Gastrocnemius medialis (tissue), 4 donors: ENCODE results near the gene MADD.

Experiments used
- POLR2A ChIP-seq, 2 donors: fragments of 450-650 bp; IDR thresholded peaks; one replicate each; pipeline ENCODE4 v1.6.1; 2017; ENCODE audit warnings: antibody characterized with exemption in 2 of 2, mild to moderate bottlenecking in 2 of 2, moderate library complexity in 2 of 2
- TF ChIP-seq, protein P1 (sequence below), 5 experiments: fragments of 450-650 bp in 3 of 5; fragments of 200-600 bp in 2 of 5; sonication (generic) in 2 of 5; IDR thresholded peaks in 4 of 5; conservative IDR thresholded peaks in 1 of 5; 1 replicate in 4 of 5; 2 replicates in 1 of 5; pipeline ENCODE4 v1.5.1; 2016 to 2019; ENCODE audit warnings: antibody characterized with exemption in 5 of 5, mild to moderate bottlenecking in 3 of 5, moderate library complexity in 3 of 5

DNA sequence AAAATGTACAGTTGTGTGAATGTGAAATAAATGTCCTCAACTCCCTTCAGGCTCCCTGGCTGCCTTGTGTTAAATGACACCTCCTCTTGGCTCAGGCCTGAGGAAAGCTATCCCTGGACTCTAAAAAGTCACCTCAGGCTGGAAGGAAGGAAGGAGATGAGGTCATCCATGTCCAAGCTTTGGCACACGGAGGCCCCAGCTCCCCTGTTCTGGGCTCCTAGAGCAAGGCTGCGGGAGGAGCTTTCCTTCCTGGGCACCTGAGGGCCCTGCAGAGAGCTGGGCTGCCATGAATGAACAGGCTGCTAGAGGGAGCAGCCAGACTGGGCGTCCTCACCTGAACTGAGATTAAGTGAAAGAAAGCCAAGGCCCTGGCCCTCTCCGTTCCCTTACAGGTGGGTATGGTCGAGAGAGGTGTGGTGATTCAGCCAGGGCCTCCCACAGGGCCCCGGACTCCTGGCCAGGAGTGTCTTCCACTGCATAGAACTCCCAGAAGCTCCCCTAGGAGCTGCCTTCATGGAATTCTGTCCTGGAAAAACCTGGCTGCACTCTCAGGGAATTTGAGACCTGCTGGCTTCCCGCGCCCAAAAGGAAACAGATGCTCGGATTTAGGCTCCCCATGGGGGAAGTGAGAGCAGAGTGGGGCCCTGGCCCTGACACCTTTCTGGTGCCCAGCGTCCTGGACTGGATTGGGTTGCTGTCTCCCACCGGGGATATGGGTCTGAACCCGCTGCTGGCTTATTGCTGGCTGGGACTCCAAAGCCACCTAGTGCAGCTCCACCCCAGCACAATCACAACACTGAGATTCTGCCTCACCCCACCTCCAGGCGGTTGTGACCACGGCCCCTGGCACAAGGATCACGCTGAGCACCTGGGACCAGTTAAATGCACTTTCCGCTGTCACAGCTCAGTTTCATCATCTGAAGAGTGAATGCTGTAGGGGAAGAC is 60.3 kb downstream of the MADD start:
- TF ChIP-seq, protein P1, sequence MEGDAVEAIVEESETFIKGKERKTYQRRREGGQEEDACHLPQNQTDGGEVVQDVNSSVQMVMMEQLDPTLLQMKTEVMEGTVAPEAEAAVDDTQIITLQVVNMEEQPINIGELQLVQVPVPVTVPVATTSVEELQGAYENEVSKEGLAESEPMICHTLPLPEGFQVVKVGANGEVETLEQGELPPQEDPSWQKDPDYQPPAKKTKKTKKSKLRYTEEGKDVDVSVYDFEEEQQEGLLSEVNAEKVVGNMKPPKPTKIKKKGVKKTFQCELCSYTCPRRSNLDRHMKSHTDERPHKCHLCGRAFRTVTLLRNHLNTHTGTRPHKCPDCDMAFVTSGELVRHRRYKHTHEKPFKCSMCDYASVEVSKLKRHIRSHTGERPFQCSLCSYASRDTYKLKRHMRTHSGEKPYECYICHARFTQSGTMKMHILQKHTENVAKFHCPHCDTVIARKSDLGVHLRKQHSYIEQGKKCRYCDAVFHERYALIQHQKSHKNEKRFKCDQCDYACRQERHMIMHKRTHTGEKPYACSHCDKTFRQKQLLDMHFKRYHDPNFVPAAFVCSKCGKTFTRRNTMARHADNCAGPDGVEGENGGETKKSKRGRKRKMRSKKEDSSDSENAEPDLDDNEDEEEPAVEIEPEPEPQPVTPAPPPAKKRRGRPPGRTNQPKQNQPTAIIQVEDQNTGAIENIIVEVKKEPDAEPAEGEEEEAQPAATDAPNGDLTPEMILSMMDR (IDR thresholded peaks at IDR 0.05 in 4 of 5, conservative IDR thresholded peaks at IDR 0.05 in 1 of 5) = peak in 3 of 5 experiments; percentile 9 to 16 (median 13)
- no peak for TF ChIP-seq POLR2A (IDR thresholded peaks at IDR 0.05)
